ENCODE data around the gene NRXN3. TPM values are rescaled to one million over a fixed set of nuclear protein-coding genes. Genes with fewer than 3 reads are reported as not detected.

NRXN3 gene
- total and polyA plus RNA-seq, 2 of the 4 experiments (the other 2 are of a cell fraction): 4.8 to 25.1 TPM

- Histone ChIP-seq H3K9me3 (ENCODE audit: control insufficient read depth, insufficient read depth, low read length) (no peaks in the 10 kb centered on the region), H3K23ac (ENCODE audit: low read depth, low read length) (no peak overlapping the region), H4K20me1 (ENCODE audit: insufficient read depth, low read length) (no peaks in the 10 kb centered on the region), H3K4me3 (ENCODE audit: insufficient read depth, low read depth, low read length) (no peak overlapping the region), H3K27ac (ENCODE audit: insufficient read depth, low read length) (no peak overlapping the region), H3K4me2 (ENCODE audit: low read depth, low read length) (no peak overlapping the region), H2BK5ac (ENCODE audit: low read depth, low read length, poor library complexity, severe bottlenecking) (no peak overlapping the region), H2BK15ac (ENCODE audit: low read depth, low read length) (no peak overlapping the region), H3K14ac (replicated peaks; ENCODE audit: low read depth, low read length) (no peak overlapping the region), H3K36me3 (ENCODE audit: control insufficient read depth, insufficient read depth, low read length) (no peaks in the 10 kb centered on the region), H3K4ac (ENCODE audit: low read depth, low read length) (no peak overlapping the region), H3K9ac (ENCODE audit: low read depth, low read length) (no peak overlapping the region), H2AK5ac (ENCODE audit: low read depth, low read length) (no peak overlapping the region), H3K18ac (ENCODE audit: low read depth, low read length) (no peak overlapping the region), H3K4me1 (ENCODE audit: control insufficient read depth, insufficient read depth, low read length) (no peaks in the 10 kb centered on the region), H3K56ac (ENCODE audit: extremely low read depth, insufficient read depth, low read length) (no peak overlapping the region), H3K9me1 (ENCODE audit: insufficient read depth, low read length) (no peaks in the 10 kb centered on the region), H4K5ac (ENCODE audit: low read depth, low read length) (no peak overlapping the region), H2AFZ (replicated peaks; ENCODE audit: low read length, poor library complexity) (no peak overlapping the region), H2BK120ac (ENCODE audit: low read depth, low read length) (no peak overlapping the region), H2BK20ac (ENCODE audit: low read depth, low read length) (no peak overlapping the region), H4K91ac (ENCODE audit: insufficient read depth, low read depth, low read length) (no peak overlapping the region), H2AK9ac (replicated peaks; ENCODE audit: low read depth, low read length, poor library complexity) (no peak overlapping the region), H3K27me3 (ENCODE audit: control insufficient read depth, insufficient read depth, low read length) (no peaks in the 10 kb centered on the region), H3K79me1 (ENCODE audit: low read depth in 1 of 2, low read length in 2 of 2) (no peaks in the 10 kb centered on the region), H4K8ac (ENCODE audit: low read depth in 2 of 2, low read length in 2 of 2) (no peak overlapping the region)
- CTCF ChIA-PET: no interaction called here
- TF ChIP-seq CHD1 (IDR thresholded peaks at IDR 0.05; ENCODE audit: low read depth, low read length) (no peak), MAZ (IDR thresholded peaks at IDR 0.05; ENCODE audit: borderline replicate concordance, low read depth, low read length) (no peak), CEBPB (IDR thresholded peaks at IDR 0.05; ENCODE audit: low read depth, low read length) (no peak), MAFK (IDR thresholded peaks at IDR 0.05; ENCODE audit: low read depth, low read length) (no peak), SMC3 (IDR thresholded peaks at IDR 0.05; ENCODE audit: low read depth, low read length) (no peak), FOS (IDR thresholded peaks at IDR 0.05; ENCODE audit: low read depth, low read length) (no peak), USF2 (IDR thresholded peaks at IDR 0.05; ENCODE audit: low read depth, low read length) (no peak), RCOR1 (IDR thresholded peaks at IDR 0.05; ENCODE audit: insufficient replicate concordance, low read length) (no peak), NFE2L2 (IDR thresholded peaks at IDR 0.05; ENCODE audit: low read depth, low read length) (no peak), MXI1 (IDR thresholded peaks at IDR 0.05; ENCODE audit: borderline replicate concordance, low read depth, low read length) (no peak), CTCF (conservative IDR thresholded peaks at IDR 0.05; ENCODE audit: low read depth, low read length) (no peak), ELK1 (IDR thresholded peaks at IDR 0.05; ENCODE audit: borderline replicate concordance, low read depth, low read length) (no peak), RFX5 (IDR thresholded peaks at IDR 0.05; ENCODE audit: low read depth, low read length) (no peak), RAD21 (IDR thresholded peaks at IDR 0.05; ENCODE audit: low read length) (no peak), POLR2A (IDR thresholded peaks at IDR 0.05; ENCODE audit: low read depth, low read length) (no peak), BHLHE40 (IDR thresholded peaks at IDR 0.05; ENCODE audit: low read depth, low read length) (no peak)
- intact Hi-C loops (cut with micrococcal nuclease) (no loop called here), in situ Hi-C loops (cut with MboI; ENCODE audit: low sequenced_read_pairs) (no loop called here), dilution Hi-C loops (cut with HindIII; ENCODE audit: low sequenced_read_pairs, unreplicated experiment) (no loop called here)
- WGBS, 2 experiments (ENCODE audit: extremely low coverage in 2 of 2, insufficient read length in 1 of 2): no CpG with 5 or more reads among the region's 3 CpGs
- DNase-seq (no peak), ATAC-seq (ENCODE audit: low read depth) (no peak)
- BruUV-seq (replicated peaks): no TSS peak
- POLR2A ChIA-PET (ENCODE audit: unreplicated experiment): no interaction called here
These were observed 681.0 kb downstream of the NRXN3 start for GRCh38 chr14:78851189-78851588.

Measured in IMR-90 (cell line).